Osteoblast (primary cell): ENCODE measurements around the gene GABRR3. TPM values are rescaled to one million over a fixed set of nuclear protein-coding genes. Genes with fewer than 3 reads are reported as not detected.

Experiments
- DNase-seq: peaks from one replicate; pipeline ENCODE4 v3.0.0; 2011; ENCODE audit warnings: low spot score, mixed read lengths; ENCODE audit not compliant: insufficient read length; ENCODE audit errors: missing footprints
- H2AFZ ChIP-seq: 2 replicates; pipeline ENCODE4 v1.6.0; 2011; ENCODE audit warnings: mild to moderate bottlenecking, low read length
- H3K27ac ChIP-seq: 2 replicates; pipeline ENCODE4 v1.5.1; 2011; ENCODE audit warnings: mild to moderate bottlenecking, low read depth, low read length, moderate library complexity
- H3K27me3 ChIP-seq: 2 replicates; pipeline ENCODE4 v1.6.0; 2012; ENCODE audit warnings: mild to moderate bottlenecking, control low read depth, inconsistent platforms, low read length, moderate library complexity; ENCODE audit not compliant: insufficient read depth
- H3K36me3 ChIP-seq: 2 replicates; pipeline ENCODE4 v1.5.1; 2011; ENCODE audit warnings: mild to moderate bottlenecking, low read length, control low read depth, moderate library complexity; ENCODE audit not compliant: insufficient read depth
- H3K4me1 ChIP-seq: 2 replicates; pipeline ENCODE4 v1.5.1; 2011; ENCODE audit warnings: mild to moderate bottlenecking, low read length, control low read depth, moderate library complexity; ENCODE audit not compliant: insufficient read depth
- H3K4me2 ChIP-seq: 2 replicates; pipeline ENCODE4 v1.6.0; 2011; ENCODE audit warnings: mild to moderate bottlenecking, low read length; ENCODE audit not compliant: insufficient read depth
- H3K4me3 ChIP-seq: fragments of 200-600 bp; sonication (generic); 3 replicates; pipeline ENCODE4 v1.5.1; 2012; ENCODE audit warnings: mild to moderate bottlenecking, low read length, inconsistent platforms; ENCODE audit not compliant: insufficient read depth
- H3K79me2 ChIP-seq: 2 replicates; pipeline ENCODE4 v1.6.0; 2012; ENCODE audit warnings: mild to moderate bottlenecking, low read length, control low read depth, inconsistent platforms; ENCODE audit not compliant: insufficient read depth
- H3K9me3 ChIP-seq: 2 replicates; pipeline ENCODE4 v1.5.1; 2011; ENCODE audit warnings: low read depth, low read length, control low read depth
- H4K20me1 ChIP-seq: 2 replicates; pipeline ENCODE4 v1.6.0; 2012; ENCODE audit warnings: mild to moderate bottlenecking, low read length, control low read depth; ENCODE audit not compliant: insufficient read depth
- total RNA-seq: library from RNA; depleted of rRNA; stranded (reverse); fragments of >200 nt; gene quantifications from 2 replicates; pipeline ENCODE4 v1.2.3, GENCODE V29; 2012
- TF ChIP-seq, protein P1 (sequence below): IDR thresholded peaks from 2 replicates; pipeline ENCODE4 v1.5.1; 2011; ENCODE audit warnings: mild to moderate bottlenecking, low read depth, low read length, moderate library complexity; ENCODE audit errors: extremely low read depth

GABRR3 gene
- total RNA-seq, 1 donor = not detected

DNA sequence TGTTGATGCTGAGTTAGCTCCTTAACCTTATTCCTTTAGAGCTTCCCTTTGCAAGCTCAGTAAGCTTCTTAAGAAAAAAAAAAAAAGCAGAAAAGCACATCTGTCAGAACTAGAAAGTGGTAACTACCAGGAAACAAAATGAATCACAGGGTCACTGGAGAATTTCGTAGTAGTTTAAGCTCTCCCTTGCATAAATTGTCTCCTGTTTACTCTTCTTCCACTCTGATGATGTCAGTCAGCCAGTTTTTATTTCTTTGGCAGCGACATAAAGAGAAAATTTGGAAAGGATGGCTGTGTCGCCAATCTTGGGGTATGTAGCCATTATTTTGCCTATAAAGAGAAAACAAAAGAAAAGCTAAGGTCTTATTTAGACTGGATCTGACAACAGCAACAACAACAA lies 3.2 kb upstream of the GABRR3 start:
- H3K27me3 ChIP-seq = no peaks in the 10 kb centered on the region
- TF ChIP-seq, protein P1, sequence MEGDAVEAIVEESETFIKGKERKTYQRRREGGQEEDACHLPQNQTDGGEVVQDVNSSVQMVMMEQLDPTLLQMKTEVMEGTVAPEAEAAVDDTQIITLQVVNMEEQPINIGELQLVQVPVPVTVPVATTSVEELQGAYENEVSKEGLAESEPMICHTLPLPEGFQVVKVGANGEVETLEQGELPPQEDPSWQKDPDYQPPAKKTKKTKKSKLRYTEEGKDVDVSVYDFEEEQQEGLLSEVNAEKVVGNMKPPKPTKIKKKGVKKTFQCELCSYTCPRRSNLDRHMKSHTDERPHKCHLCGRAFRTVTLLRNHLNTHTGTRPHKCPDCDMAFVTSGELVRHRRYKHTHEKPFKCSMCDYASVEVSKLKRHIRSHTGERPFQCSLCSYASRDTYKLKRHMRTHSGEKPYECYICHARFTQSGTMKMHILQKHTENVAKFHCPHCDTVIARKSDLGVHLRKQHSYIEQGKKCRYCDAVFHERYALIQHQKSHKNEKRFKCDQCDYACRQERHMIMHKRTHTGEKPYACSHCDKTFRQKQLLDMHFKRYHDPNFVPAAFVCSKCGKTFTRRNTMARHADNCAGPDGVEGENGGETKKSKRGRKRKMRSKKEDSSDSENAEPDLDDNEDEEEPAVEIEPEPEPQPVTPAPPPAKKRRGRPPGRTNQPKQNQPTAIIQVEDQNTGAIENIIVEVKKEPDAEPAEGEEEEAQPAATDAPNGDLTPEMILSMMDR = no peak
- no peak overlapping the region for H3K27ac ChIP-seq
- no peaks in the 10 kb centered on the region for H4K20me1 ChIP-seq
- no peak for DNase-seq
- no peak overlapping the region for H2AFZ ChIP-seq
- H3K9me3 ChIP-seq = no peaks in the 10 kb centered on the region
- no peaks in the 10 kb centered on the region for H3K4me1 ChIP-seq
- no peak overlapping the region for H3K4me3 ChIP-seq
- no peaks in the 10 kb centered on the region for H3K36me3 ChIP-seq
- H3K4me2 ChIP-seq = no peak overlapping the region
- no peaks in the 10 kb centered on the region for H3K79me2 ChIP-seq

DNA sequence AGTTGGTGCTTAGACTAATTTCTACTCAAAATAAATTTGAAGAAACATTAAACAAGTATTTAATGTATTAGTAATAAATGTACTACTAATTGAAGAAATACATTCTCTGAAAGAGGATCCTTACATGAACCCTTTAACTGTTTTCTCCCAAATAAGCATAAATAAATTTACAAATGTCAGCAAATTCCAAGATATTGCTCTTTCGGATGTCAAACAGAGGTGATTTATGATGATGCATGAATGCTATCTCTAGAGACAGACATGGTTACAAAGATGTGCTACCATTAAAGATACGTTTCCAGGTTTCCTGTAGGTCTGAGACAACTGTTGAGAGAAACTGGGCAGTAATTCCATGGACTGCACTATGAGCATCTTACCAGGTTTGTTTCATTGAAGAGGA lies 629 bp downstream of the GABRR3 start:
- Histone ChIP-seq H3K36me3 (no peaks in the 10 kb centered on the region), H3K27ac (no peak overlapping the region), H3K4me3 (no peak overlapping the region), H3K79me2 (no peaks in the 10 kb centered on the region), H2AFZ (no peak overlapping the region), H4K20me1 (no peaks in the 10 kb centered on the region), H3K4me2 (no peak overlapping the region), H3K4me1 (no peaks in the 10 kb centered on the region), H3K27me3 (no peaks in the 10 kb centered on the region), H3K9me3 (no peaks in the 10 kb centered on the region)
- TF ChIP-seq, protein P1 = no peak
- DNase-seq = no peak

DNA sequence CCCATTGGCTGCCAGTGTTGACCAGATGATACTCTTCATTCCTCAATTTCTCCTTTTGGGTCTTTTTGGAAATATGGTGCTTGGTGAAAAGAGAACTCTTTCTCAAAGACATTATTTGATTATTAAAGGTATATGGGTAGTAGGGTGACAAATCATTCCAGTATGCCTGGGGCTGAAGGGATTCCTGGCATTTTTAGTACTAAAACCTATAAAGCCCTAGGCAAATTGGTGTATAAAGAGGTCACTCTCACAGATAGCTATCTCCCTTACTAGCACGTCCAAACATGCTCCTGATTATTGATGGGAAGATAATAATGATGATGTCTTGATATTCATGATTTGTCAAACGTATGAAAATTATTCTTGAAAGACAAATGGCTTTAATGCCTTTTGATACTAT lies 1.1 kb downstream of the GABRR3 start:
- no peak overlapping the region for H2AFZ ChIP-seq
- H3K79me2 ChIP-seq = no peaks in the 10 kb centered on the region
- H3K27me3 ChIP-seq = no peaks in the 10 kb centered on the region
- TF ChIP-seq, protein P1 = no peak
- no peak for DNase-seq
- H4K20me1 ChIP-seq = no peaks in the 10 kb centered on the region
- H3K4me1 ChIP-seq = no peaks in the 10 kb centered on the region
- no peak overlapping the region for H3K4me2 ChIP-seq
- no peaks in the 10 kb centered on the region for H3K9me3 ChIP-seq
- no peaks in the 10 kb centered on the region for H3K36me3 ChIP-seq
- no peak overlapping the region for H3K4me3 ChIP-seq
- no peak overlapping the region for H3K27ac ChIP-seq

DNA sequence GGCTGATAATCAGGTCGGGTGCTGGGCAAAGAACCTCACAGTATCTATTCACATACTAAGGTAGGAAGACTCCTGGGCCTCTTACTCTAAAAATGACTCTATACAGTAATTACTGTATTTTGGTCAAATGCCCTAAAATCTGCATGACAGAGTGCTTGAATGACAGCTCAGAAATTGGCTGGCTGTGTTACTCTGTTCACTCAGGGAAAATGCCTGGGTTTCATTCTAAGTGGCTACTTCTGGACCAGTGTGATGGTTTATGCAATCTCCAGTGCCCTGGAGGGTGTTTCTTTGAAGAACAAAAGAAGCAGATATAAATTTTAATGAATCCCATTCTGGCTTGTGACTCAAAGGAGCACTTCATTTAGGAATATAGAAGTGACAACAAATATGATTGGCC lies 2.2 kb downstream of the GABRR3 start:
- TF ChIP-seq, protein P1 = no peak
- Histone ChIP-seq H4K20me1 (no peaks in the 10 kb centered on the region), H3K4me1 (no peaks in the 10 kb centered on the region), H3K9me3 (no peaks in the 10 kb centered on the region), H3K36me3 (no peaks in the 10 kb centered on the region), H3K27me3 (no peaks in the 10 kb centered on the region), H3K79me2 (no peaks in the 10 kb centered on the region), H3K4me3 (no peak overlapping the region), H2AFZ (no peak overlapping the region), H3K27ac (no peak overlapping the region), H3K4me2 (no peak overlapping the region)
- DNase-seq = no peak
